IPS DF 19.7 (cell line): ENCODE measurements around the gene ATP6V1D.
"Not testable (repeated sequence)": the region's sequence is repeated elsewhere in the genome, so short reads cannot be mapped to it uniquely, and the experiment has no call there.

Experiments used
- DNase-seq: peaks from one replicate; pipeline ENCODE4 v3.0.0-alpha.2; 2013; ENCODE audit warnings: low read depth, low spot score

Gene ATP6V1D

GRCh38 chr14:67370830-67371229 lies 11.2 kb upstream of the ATP6V1D start:
- no peak for DNase-seq

GRCh38 chr14:67365476-67365875 lies 5.9 kb upstream of the ATP6V1D start:
- no peak for DNase-seq

GRCh38 chr14:67360470-67361206 lies 1.0 kb upstream of the ATP6V1D start:
- no peak for DNase-seq

- no peak for DNase-seq
Observed at GRCh38 chr14:67358924-67359774, 455 bp downstream of the ATP6V1D start.

- DNase-seq = no peak
Observed at GRCh38 chr14:67357969-67358354, 1.6 kb downstream of the ATP6V1D start.

GRCh38 chr14:67357186-67357968 lies 2.2 kb downstream of the ATP6V1D start:
- no peak for DNase-seq

GRCh38 chr14:67352055-67352454 lies 7.5 kb downstream of the ATP6V1D start:
- no peak for DNase-seq

- DNase-seq = no peak
Observed at GRCh38 chr14:67345583-67345982, 14.0 kb downstream of the ATP6V1D start.

- no peak for DNase-seq
Observed at GRCh38 chr14:67343601-67344230, 15.9 kb downstream of the ATP6V1D start.

- not testable (repeated sequence) for DNase-seq
Observed at GRCh38 chr14:67341231-67341630, 18.4 kb downstream of the ATP6V1D start.

GRCh38 chr14:67335781-67336180 lies 23.8 kb downstream of the ATP6V1D start:
- DNase-seq = no peak

- no peak for DNase-seq
Observed at GRCh38 chr14:67332468-67332867, 27.1 kb downstream of the ATP6V1D start.

GRCh38 chr14:67331368-67332125 lies 28.1 kb downstream of the ATP6V1D start:
- no peak for DNase-seq

- DNase-seq = not testable (repeated sequence)
Observed at GRCh38 chr14:67329666-67330065, 29.9 kb downstream of the ATP6V1D start.

- DNase-seq = no peak
Observed at GRCh38 chr14:67319142-67319541, 40.5 kb downstream of the ATP6V1D start.

GRCh38 chr14:67317822-67318221 lies 41.8 kb downstream of the ATP6V1D start:
- no peak for DNase-seq

- DNase-seq = no peak
Observed at GRCh38 chr14:67313153-67313552, 46.5 kb downstream of the ATP6V1D start.

GRCh38 chr14:67311868-67312267 lies 47.7 kb downstream of the ATP6V1D start:
- no peak for DNase-seq
